GM12875 (cell line): Measurements from ENCODE around the gene RBBP5.

Experiments
- H3K4me3 ChIP-seq: one replicate; pipeline ENCODE4 v1.5.1; 2011; ENCODE audit warnings: low read depth, low read length, control low read depth
- CTCF ChIP-seq: IDR thresholded peaks from 2 replicates; pipeline ENCODE4 v1.5.1; 2011; ENCODE audit warnings: low read depth, mild to moderate bottlenecking, control low read depth, inconsistent platforms, low read length, moderate library complexity, borderline replicate concordance; ENCODE audit not compliant: insufficient read depth

Gene RBBP5

GRCh38 chr1:205128050-205128449, 6.3 kb upstream of the RBBP5 start:
- no peak overlapping the region for H3K4me3 ChIP-seq
- no peak for TF ChIP-seq CTCF

GRCh38 chr1:205127646-205128045, 5.9 kb upstream of the RBBP5 start:
- no peak overlapping the region for H3K4me3 ChIP-seq
- TF ChIP-seq CTCF = no peak

- no peak overlapping the region for H3K4me3 ChIP-seq
- TF ChIP-seq CTCF = no peak
Observed at GRCh38 chr1:205124726-205125125, 2.9 kb upstream of the RBBP5 start.

GRCh38 chr1:205122489-205122882, 708 bp upstream of the RBBP5 start:
- TF ChIP-seq CTCF = no peak
- peak overlapping the region; percentile 41 for H3K4me3 ChIP-seq

GRCh38 chr1:205118752-205119151, 3.0 kb downstream of the RBBP5 start:
- no peak overlapping the region for H3K4me3 ChIP-seq
- TF ChIP-seq CTCF = no peak

GRCh38 chr1:205111354-205111753, 10.4 kb downstream of the RBBP5 start:
- no peak for TF ChIP-seq CTCF
- no peak overlapping the region for H3K4me3 ChIP-seq

GRCh38 chr1:205109711-205110110, 12.1 kb downstream of the RBBP5 start:
- TF ChIP-seq CTCF = no peak
- H3K4me3 ChIP-seq = no peak overlapping the region
